EL (cell line): Measurements from ENCODE around the gene TNS3.
A peak's percentile ranks its signal among the peaks of the same experiment; 100 is the strongest.
"Not testable (repeated sequence)": the region's sequence is repeated elsewhere in the genome, so short reads cannot be mapped to it uniquely, and the experiment has no call there.

Source experiments
- DNase-seq: peaks from one replicate; pipeline ENCODE4 v3.0.0-alpha.2; 2016

The TNS3 gene

GRCh38 chr7:47559306-47560220 lies 22.3 kb downstream of the TNS3 start:
- DNase-seq, result no peak

GRCh38 chr7:47557694-47558670 lies 23.9 kb downstream of the TNS3 start:
- DNase-seq, result peak; percentile 83

GRCh38 chr7:47557317-47557693 lies 24.6 kb downstream of the TNS3 start:
- no peak for DNase-seq

GRCh38 chr7:47556511-47557180 lies 25.3 kb downstream of the TNS3 start:
- peak; percentile 40 for DNase-seq

- DNase-seq, result no peak
Measured at GRCh38 chr7:47553309-47553708, 28.6 kb downstream of the TNS3 start.

GRCh38 chr7:47552621-47553020 lies 29.3 kb downstream of the TNS3 start:
- DNase-seq, result peak; percentile 69

- DNase-seq, result no peak
Measured at GRCh38 chr7:47551668-47552440, 30.1 kb downstream of the TNS3 start.

- DNase-seq, result no peak
Measured at GRCh38 chr7:47550788-47551470, 31.0 kb downstream of the TNS3 start.

GRCh38 chr7:47549916-47550315 lies 32.0 kb downstream of the TNS3 start:
- no peak for DNase-seq

- DNase-seq, result no peak
Measured at GRCh38 chr7:47549397-47549796, 32.5 kb downstream of the TNS3 start.

- no peak for DNase-seq
Measured at GRCh38 chr7:47548546-47548945, 33.4 kb downstream of the TNS3 start.

GRCh38 chr7:47546733-47547494 lies 35.0 kb downstream of the TNS3 start:
- DNase-seq, result no peak

- DNase-seq, result no peak
Measured at GRCh38 chr7:47546171-47546570, 35.7 kb downstream of the TNS3 start.

GRCh38 chr7:47544416-47544815 lies 37.5 kb downstream of the TNS3 start:
- no peak for DNase-seq

GRCh38 chr7:47543714-47544113 lies 38.2 kb downstream of the TNS3 start:
- no peak for DNase-seq

GRCh38 chr7:47543056-47543455 lies 38.9 kb downstream of the TNS3 start:
- DNase-seq, result no peak

- DNase-seq, result no peak
Measured at GRCh38 chr7:47542051-47542450, 39.9 kb downstream of the TNS3 start.

GRCh38 chr7:47541485-47541884 lies 40.4 kb downstream of the TNS3 start:
- not testable (repeated sequence) for DNase-seq

- no peak for DNase-seq
Measured at GRCh38 chr7:47540387-47541350, 41.2 kb downstream of the TNS3 start.

GRCh38 chr7:47540053-47540386 lies 41.9 kb downstream of the TNS3 start:
- DNase-seq, result no peak
